Superior temporal gyrus (tissue), 1 donor: Measurements from ENCODE around the gene VPS35L.
"Not testable (repeated sequence)": the region's sequence is repeated elsewhere in the genome, so short reads cannot be mapped to it uniquely, and the experiment has no call there.

Experiments
- DNase-seq: peaks from one replicate; pipeline ENCODE4 v3.0.0-alpha.2; 2016; ENCODE audit errors: extremely low spot score

The VPS35L gene

GRCh38 chr16:19654147-19654546 lies 98.6 kb downstream of the VPS35L start:
- DNase-seq: peak; percentile 33

- peak; percentile 45 for DNase-seq
Measured at GRCh38 chr16:19655242-19655777, 99.8 kb downstream of the VPS35L start.

- DNase-seq: no peak
Measured at GRCh38 chr16:19657831-19658230, 102.3 kb downstream of the VPS35L start.

- DNase-seq: peak; percentile 57
Measured at GRCh38 chr16:19659554-19659953, 104.1 kb downstream of the VPS35L start.

GRCh38 chr16:19660432-19660831 lies 104.9 kb downstream of the VPS35L start:
- no peak for DNase-seq

- DNase-seq: no peak
Measured at GRCh38 chr16:19662351-19662750, 106.8 kb downstream of the VPS35L start.

GRCh38 chr16:19664166-19664565 lies 108.7 kb downstream of the VPS35L start:
- DNase-seq: no peak

GRCh38 chr16:19665313-19665712 lies 109.8 kb downstream of the VPS35L start:
- DNase-seq: not testable (repeated sequence)

GRCh38 chr16:19666477-19666876 lies 111.0 kb downstream of the VPS35L start:
- DNase-seq: peak; percentile 91

GRCh38 chr16:19672378-19672777 lies 116.9 kb downstream of the VPS35L start:
- DNase-seq: no peak

- DNase-seq: no peak
Measured at GRCh38 chr16:19674485-19674884, 119.0 kb downstream of the VPS35L start.

- DNase-seq: no peak
Measured at GRCh38 chr16:19677402-19677801, 121.9 kb downstream of the VPS35L start.

- DNase-seq: no peak
Measured at GRCh38 chr16:19678804-19679203, 123.3 kb downstream of the VPS35L start.

- DNase-seq: not testable (repeated sequence)
Measured at GRCh38 chr16:19679281-19679680, 123.8 kb downstream of the VPS35L start.

GRCh38 chr16:19680881-19681340 lies 125.4 kb downstream of the VPS35L start:
- no peak for DNase-seq

- DNase-seq: no peak
Measured at GRCh38 chr16:19681637-19682036, 126.1 kb downstream of the VPS35L start.

- peak; percentile 75 for DNase-seq
Measured at GRCh38 chr16:19683453-19684236, 128.1 kb downstream of the VPS35L start.

- no peak for DNase-seq
Measured at GRCh38 chr16:19685176-19685575, 129.7 kb downstream of the VPS35L start.

- no peak for DNase-seq
Measured at GRCh38 chr16:19687279-19687678, 131.8 kb downstream of the VPS35L start.

GRCh38 chr16:19688396-19689024 lies 133.0 kb downstream of the VPS35L start:
- DNase-seq: no peak

- DNase-seq: no peak
Measured at GRCh38 chr16:19689342-19689741, 133.8 kb downstream of the VPS35L start.

GRCh38 chr16:19690196-19690595 lies 134.7 kb downstream of the VPS35L start:
- no peak for DNase-seq

- peak; percentile 54 for DNase-seq
Measured at GRCh38 chr16:19691161-19691711, 135.7 kb downstream of the VPS35L start.
